Stimulated activated CD4-positive, alpha-beta T cell treated with anti-CD3 and anti-CD28 coated beads, TNF-alpha, amount 100 ng/mL, for 48 hours (primary cell): Measurements from ENCODE around the gene TMEM258.

Source experiments
- DNase-seq, 3 donors: peaks; one replicate each; pipeline ENCODE4 v3.0.0-alpha.2; 2020; ENCODE audit warnings: low read depth in 3 of 3

TMEM258 gene

GRCh38 chr11:61777234-61778090, 14.9 kb downstream of the TMEM258 start:
- DNase-seq = peak; percentile 20 to 42 (median 24)

DNA sequence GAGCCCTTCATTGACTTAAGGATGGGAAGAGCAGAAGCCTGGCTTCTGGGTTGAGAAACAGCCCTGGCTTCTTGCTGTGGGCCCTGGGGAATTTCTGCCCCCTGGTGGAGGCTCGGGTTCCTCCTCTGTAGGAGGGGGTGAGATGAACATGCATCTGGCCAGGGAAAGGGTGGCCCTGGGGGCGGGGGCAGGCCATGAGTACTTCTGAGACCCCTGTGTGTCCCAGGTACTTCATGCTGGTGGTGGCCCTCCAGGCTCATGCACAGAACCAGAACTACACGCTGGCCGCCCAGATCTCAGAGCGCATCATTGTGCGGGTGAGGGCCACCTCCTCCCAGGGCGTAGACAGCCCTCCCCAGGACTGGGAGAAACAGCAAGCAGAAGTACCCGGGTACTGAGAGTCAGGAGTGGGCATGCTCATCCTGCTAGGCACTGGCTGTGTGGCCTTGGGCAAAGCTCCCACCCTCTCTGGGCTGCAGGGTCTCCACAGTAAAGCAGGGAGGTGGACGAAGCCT, 15.8 kb downstream of the TMEM258 start:
- peak; percentile 43 to 65 (median 52) for DNase-seq

- DNase-seq = no peak
Observed at GRCh38 chr11:61775606-61776554, 16.5 kb downstream of the TMEM258 start.

DNA sequence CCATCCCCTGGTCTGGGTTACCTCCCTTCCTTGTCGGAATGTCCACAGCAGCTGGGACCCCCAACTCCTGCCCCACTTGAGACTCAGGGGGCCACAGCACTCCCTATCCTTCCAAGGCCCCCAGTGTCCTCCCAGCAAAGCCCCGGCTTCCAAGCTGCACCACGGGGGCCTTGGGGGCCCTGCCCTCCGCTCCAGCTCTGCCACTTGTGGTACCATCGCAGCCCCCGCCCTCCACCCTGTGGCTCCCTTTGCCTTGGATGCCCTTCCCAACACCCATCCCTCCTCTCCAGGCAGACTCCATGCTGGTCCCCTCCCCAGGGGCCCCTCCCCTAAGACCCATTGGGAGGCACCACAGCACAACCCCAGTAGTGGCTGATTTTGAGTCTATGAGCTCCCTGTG, 17.3 kb downstream of the TMEM258 start:
- DNase-seq = no peak

DNA sequence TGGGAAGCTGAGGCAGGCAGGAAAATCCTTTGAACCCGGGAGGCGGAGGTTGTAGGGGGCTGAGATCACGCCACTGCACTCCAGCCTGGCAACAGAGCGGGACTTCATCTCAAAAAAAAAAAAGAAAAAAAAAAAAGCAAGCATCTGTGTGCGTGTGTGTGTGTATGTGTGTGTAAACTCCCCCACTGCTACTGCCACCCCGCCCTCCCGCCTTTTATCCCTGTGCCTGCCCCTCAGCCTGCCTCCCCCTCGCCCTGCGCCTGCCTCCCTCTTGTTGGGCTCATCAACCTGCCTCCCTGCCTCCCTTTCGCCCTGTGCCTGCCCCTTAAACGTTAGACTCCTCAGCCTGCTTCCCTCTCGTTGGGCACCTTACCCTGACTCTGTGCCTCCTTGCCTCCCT, 18.0 kb downstream of the TMEM258 start:
- DNase-seq = no peak

DNA sequence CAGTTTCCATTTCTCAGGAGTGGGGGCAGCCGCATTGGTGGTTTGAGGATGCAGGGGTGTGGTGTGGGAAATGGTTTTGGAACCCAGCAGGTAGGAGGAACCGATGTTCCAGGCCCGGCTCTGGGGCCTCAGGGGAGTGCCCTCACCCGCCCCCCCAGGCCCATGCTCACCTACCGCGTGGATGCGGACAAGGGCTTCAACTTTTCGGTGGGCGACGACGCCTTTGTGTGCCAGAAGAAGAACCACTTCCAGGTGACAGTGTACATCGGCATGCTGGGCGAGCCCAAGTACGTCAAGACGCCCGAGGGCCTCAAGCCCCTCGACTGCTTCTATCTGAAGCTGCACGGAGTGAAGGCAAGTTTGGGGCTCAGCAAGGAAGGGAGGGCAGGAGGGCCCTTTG, 18.6 kb downstream of the TMEM258 start:
- no peak for DNase-seq

DNA sequence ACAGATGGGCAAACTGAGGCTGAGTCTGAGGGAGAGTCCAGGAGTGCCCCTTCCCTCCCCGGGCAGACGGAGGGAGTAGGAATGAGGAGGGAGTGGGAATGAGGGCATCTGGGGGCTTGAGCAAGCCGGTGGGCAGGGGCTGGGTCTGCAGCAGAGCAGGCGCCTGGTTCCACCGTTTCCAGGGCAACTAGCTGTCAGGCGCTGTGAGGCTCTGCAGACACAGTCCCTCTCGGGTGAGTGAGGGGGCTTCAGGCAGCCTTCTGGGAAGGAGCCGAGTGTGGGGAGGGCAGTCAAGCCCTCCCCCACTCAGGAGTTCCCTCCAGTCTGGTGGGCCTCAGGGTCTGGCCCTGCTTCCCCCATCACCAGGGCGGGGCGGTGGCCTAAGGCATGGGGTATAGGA, 19.0 kb downstream of the TMEM258 start:
- DNase-seq = no peak

GRCh38 chr11:61771985-61772455, 20.4 kb downstream of the TMEM258 start:
- no peak for DNase-seq

DNA sequence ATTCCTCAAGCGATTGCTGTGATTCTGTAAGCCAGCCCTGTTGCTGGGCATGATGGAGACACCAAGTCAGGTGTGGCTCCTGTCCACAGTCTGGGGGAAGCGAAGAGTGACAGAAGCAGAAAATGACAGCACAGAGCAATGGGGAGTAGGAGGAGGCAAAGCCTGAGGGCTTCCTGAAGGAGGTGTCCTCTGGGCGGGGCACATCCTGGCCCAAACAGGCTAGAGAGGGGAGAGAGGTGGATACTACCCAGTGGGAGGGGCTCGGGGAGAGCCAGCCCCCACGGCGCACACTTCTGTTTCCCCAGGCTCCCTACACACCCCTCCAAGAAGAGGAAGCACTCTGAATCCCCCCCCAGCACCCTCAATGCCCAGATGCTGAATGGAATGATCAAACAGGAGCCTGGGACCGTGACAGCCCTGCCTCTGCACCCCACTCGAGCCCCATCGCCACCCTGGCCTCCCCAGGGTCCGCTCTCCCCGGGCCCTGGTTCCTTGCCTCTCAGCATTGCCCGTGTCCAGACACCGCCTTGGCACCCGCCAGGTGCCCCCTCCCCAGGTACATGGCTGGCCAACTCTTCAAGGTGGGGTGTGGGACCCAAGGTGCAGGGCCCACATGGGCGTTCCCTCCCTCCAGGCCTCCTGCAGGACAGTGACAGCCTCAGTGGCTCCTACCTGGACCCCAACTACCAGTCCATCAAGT, 21.1 kb downstream of the TMEM258 start:
- no peak for DNase-seq

DNA sequence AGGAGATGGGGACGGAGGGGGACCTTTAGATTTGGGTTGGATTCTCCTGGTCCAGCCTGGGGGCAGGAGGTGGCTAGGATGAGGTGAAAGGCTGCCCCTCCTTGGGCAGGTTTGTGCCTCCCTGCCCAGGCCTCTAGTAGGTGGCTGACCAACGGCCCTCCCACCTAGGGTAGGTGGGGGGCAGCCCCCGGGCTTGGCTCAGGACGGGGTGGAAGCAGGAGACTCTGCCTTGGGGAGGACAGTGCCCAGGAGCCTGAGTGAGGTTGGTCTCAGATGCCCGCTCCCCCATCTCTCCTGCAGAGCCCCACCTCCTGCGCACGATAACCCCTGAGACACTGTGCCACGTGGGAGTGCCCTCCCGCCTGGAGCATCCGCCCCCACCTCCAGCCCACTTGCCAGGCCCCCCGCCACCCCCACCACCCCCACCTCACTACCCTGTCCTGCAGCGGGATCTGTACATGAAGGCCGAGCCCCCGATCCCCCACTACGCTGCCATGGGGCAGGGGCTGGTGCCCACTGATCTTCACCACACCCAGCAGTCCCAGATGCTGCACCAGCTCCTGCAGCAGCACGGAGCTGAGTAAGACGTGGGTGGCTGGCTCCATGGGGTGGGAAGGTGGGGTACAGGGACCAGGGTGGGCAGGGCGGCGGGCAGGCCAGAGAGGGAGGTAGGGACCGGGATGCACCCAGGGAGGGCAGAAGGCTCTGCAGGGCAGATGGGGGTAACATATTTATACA, 22.3 kb downstream of the TMEM258 start:
- no peak for DNase-seq

- DNase-seq = no peak
Observed at GRCh38 chr11:61769169-61769920, 23.1 kb downstream of the TMEM258 start.

DNA sequence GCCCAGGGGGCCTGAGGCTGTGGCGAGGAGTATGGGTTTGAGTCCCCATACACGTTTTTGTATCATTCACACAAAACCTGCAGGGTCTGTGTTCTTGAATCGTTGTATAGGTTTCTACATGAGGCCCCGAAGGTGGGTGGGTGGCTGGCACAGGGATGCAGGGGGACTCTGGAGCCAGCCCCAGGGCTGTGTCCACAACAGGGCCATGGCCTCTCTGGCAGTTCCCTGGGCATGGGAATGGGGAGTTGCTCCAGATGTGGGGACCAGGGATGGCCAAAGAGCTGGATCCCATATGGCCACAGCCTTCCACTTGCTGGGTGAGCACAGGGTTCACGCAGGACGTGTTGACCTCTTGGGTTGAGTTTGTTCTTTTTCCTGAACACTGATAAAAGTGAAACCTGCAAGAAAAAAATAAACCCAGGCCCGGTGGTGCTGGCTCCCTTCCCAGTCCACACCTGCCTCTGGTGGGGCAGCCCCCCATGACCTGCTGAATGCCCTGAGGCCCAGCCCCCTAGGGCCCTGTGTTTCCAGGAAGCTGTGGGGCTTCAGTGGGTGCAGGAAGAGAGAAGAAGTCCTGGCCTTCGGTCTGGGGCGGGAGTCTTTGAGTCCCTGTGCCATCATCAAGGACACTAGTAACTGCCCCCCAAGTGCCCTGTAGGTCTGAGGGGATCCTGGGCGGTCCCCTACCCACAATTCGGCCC, 23.9 kb downstream of the TMEM258 start:
- no peak for DNase-seq

GRCh38 chr11:61766353-61766841, 26.0 kb downstream of the TMEM258 start:
- DNase-seq = no peak

DNA sequence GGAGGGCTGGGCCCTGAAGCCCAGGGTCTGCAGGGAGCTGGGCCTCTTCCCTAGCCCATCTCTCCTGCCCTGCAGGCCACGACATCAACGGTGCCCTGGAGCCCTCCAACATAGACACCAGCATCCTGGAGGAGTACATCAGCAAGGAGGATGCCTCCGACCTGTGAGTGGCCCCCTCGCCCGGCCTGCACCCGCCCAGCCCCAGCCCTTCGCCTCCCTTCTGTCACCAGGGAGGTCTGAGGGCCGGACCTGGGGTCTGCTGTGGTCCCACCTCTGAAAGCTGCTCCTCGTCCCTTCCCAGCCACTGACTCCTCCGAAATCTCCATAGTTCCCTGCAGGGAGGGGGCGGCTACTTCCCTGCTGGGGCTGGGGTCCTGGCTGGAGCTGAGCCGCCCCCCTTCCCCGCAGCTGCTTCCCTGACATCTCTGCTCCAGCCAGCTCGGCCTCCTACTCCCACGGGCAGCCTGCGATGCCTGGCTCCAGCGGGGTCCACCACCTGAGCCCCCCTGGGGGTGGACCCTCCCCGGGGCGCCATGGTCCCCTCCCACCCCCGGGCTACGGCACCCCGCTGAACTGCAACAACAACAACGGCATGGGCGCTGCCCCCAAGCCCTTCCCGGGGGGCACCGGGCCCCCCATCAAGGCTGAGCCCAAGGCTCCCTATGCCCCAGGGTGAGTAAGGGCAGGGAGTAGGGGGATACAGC, 26.7 kb downstream of the TMEM258 start:
- no peak for DNase-seq

- DNase-seq = no peak
Observed at GRCh38 chr11:61764606-61765260, 27.7 kb downstream of the TMEM258 start.

DNA sequence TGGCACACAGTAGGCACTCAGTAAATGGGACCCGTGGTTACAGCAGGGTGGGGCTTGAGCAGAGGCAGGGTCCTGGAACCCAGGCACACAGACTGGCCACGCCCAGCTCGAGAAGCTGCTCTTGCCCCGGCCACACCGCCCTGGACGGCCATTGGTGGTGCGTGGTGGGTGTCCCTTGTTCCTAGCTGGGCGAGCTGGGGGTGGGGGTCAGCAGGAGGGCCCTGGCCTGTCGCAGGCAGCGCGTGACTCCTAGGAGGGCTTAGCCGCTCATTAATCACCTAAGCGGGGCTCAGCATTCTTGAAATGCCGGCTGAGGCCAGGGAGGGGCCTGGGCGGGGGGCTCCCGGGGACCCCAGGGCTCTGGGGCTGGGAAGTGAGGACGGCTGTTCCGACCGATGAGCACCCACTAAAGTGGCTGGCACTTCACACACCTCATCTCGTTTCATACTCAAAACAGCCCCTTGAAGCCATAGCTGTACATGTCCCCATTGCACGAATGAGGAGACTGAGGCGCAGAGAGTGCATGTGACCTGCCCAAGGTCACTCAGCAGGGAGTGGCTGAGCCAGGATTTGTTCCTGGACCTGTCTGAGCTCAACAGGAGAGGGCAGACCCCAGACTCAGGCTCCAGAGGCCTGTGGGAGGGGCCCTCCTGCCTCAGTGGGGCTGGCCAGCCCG, 28.3 kb downstream of the TMEM258 start:
- DNase-seq = no peak

- no peak for DNase-seq
Observed at GRCh38 chr11:61762798-61763197, 29.6 kb downstream of the TMEM258 start.

DNA sequence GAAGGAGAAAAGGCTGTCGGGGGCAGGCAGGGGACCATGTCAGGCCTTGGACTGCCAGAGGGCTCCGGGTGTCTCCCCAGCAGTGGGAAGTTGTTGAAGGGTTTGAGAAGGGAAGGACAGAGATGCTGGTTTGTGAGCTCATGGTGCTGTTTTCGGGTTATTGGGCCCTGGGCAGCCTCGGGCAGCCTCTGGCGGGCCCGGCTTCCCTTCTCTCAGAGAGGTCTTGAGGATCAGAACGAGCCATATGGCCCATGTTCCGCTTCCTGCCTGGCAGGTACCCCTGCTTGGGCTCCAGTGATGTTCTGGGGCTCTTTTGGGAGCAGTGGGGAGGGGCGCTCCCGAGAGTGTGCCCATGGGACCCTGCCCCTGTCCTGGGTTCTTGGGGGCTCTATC, 30.2 kb downstream of the TMEM258 start:
- DNase-seq = no peak
